RWPE1 (cell line): ENCODE measurements around the gene SLC11A2.
A peak's percentile ranks its signal among the peaks of the same experiment; 100 is the strongest.

Experiments used
- CTCF ChIA-PET: fragments of 350-600 bp; sonication (Branson Sonifier 250); formaldehyde crosslinking; extraction: SDS; loops from one replicate; lab custom pipeline; 2021; lab: Yijun Ruan, JAX
- POLR2A ChIA-PET: fragments of 400-600 bp; formaldehyde crosslinking; extraction: SDS; loops from one replicate; lab custom pipeline; 2020; ENCODE audit warnings: antibody characterized with exemption; ENCODE audit not compliant: low non-redundant PET; lab: Yijun Ruan, JAX
- DNase-seq: peaks from one replicate; pipeline ENCODE4 v3.0.0; 2012; ENCODE audit warnings: low spot score
- H3K27ac ChIP-seq: fragments of 450-650 bp; 2 replicates; pipeline ENCODE4 v1.5.1; 2017
- CTCF ChIP-seq: fragments of 450-650 bp; conservative IDR thresholded peaks from 2 replicates; pipeline ENCODE4 v1.5.1; 2017; ENCODE audit warnings: low read depth, mild to moderate bottlenecking

SLC11A2 gene

GRCh38 chr12:51033048-51033447, 6.9 kb upstream of the SLC11A2 start:
- no peak for DNase-seq
- ChIA-PET POLR2A (interaction anchor here (0.7 kb wide), 1 partner anchor 262 kb away, joined by 3 read pairs; no protein-coding TSS in a partner anchor), CTCF (interaction anchor here (0.8 kb wide), 1 partner anchor 126 kb away, joined by 5 read pairs; no protein-coding TSS in a partner anchor)
- no peak overlapping the region for H3K27ac ChIP-seq
- TF ChIP-seq CTCF: no peak

- peak overlapping the region; percentile 75 for H3K27ac ChIP-seq
- TF ChIP-seq CTCF: no peak
- DNase-seq: no peak
- POLR2A ChIA-PET: no interaction called here
- CTCF ChIA-PET: interaction anchor here (0.8 to 1.8 kb wide), 3 partner anchors 18 to 259 kb away, joined by 3 to 8 read pairs (median 4); no protein-coding TSS in a partner anchor
These were observed 2.6 kb upstream of the SLC11A2 start for GRCh38 chr12:51028813-51029150.

GRCh38 chr12:51028126-51028812, 2.1 kb upstream of the SLC11A2 start:
- CTCF ChIA-PET: interaction anchor here (0.6 to 1.8 kb wide), 6 partner anchors 8 to 263 kb away, joined by 3 to 8 read pairs (median 3); no protein-coding TSS in a partner anchor
- no peak for DNase-seq
- POLR2A ChIA-PET: no interaction called here
- peak; percentile 43 for TF ChIP-seq CTCF
- H3K27ac ChIP-seq: peak overlapping the region; percentile 75

- no peak for TF ChIP-seq CTCF
- H3K27ac ChIP-seq: peak overlapping the region; percentile 88; the same call in 1 of the 2 replicates
- DNase-seq: no peak
- CTCF ChIA-PET: interaction anchor here (0.6 to 1.8 kb wide), 7 partner anchors 8 to 405 kb away, joined by 3 to 8 read pairs (median 3); no protein-coding TSS in a partner anchor
- POLR2A ChIA-PET: no interaction called here
These were observed 1.2 kb upstream of the SLC11A2 start for GRCh38 chr12:51027342-51027835.

GRCh38 chr12:51025338-51025835, 797 bp downstream of the SLC11A2 start:
- CTCF ChIA-PET: no interaction called here
- POLR2A ChIA-PET: no interaction called here
- no peak for TF ChIP-seq CTCF
- H3K27ac ChIP-seq: peak overlapping the region; percentile 88
- DNase-seq: no peak

GRCh38 chr12:51023625-51024382, 2.4 kb downstream of the SLC11A2 start:
- H3K27ac ChIP-seq: peak overlapping the region; percentile 94
- no peak for TF ChIP-seq CTCF
- no peak for DNase-seq
- CTCF ChIA-PET: interaction anchor here (1.0 kb wide), 1 partner anchor 25 kb away, joined by 3 read pairs; no protein-coding TSS in a partner anchor
- POLR2A ChIA-PET: no interaction called here
